Measurements from ENCODE around the gene ZDHHC13.

DNA sequence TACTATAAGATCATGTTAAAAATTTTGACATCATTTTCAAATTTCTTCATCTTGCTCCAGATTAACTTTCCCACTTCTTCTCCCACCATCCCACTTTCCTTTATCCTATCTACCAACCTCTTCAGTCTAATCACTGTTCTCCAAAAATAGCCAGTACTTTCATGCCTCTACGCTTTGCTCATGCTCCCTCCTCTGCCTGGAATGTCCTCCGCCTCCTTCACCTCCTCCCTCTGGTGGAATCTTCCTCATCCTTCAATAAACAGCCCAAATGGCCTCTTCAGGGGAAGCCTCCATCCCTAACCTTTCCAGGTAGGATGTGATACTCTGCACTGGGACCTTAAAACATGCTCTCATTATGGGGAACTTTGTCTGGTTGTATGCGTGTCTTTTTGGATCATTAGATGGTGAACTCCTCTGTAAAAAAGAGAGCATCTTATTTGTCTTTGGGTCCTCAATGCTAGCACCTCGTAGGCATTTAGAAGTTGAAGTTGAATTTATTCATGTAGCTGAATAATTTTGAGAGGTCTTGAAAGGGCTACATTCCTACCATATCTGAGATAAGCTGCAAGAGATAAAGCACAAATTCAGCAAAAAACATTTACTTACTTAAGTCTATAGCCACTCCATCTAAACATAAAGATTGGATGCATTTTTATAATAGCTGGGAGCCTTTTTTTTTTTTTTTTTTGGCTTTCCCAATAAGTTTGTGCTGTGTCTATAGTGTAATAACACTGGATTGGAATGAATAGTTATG lies 92.8 kb downstream of the ZDHHC13 start:
- TF ChIP-seq RXRA (IDR thresholded peaks at IDR 0.05): no peak
- TF ChIP-seq ZBTB33 (IDR thresholded peaks at IDR 0.05): no peak
- no peak for TF ChIP-seq CTCF (IDR thresholded peaks at IDR 0.05; ENCODE audit: low read depth, low read length, missing input control)
- no peak for TF ChIP-seq RAD21 (IDR thresholded peaks at IDR 0.05)
- TF ChIP-seq FOXA2 (IDR thresholded peaks at IDR 0.05): no peak
- TF ChIP-seq EGR1 (IDR thresholded peaks at IDR 0.05; ENCODE audit: low read depth in 2 of 2): no peak
- no peak for TF ChIP-seq YY1 (IDR thresholded peaks at IDR 0.05)
- TF ChIP-seq, protein P1, sequence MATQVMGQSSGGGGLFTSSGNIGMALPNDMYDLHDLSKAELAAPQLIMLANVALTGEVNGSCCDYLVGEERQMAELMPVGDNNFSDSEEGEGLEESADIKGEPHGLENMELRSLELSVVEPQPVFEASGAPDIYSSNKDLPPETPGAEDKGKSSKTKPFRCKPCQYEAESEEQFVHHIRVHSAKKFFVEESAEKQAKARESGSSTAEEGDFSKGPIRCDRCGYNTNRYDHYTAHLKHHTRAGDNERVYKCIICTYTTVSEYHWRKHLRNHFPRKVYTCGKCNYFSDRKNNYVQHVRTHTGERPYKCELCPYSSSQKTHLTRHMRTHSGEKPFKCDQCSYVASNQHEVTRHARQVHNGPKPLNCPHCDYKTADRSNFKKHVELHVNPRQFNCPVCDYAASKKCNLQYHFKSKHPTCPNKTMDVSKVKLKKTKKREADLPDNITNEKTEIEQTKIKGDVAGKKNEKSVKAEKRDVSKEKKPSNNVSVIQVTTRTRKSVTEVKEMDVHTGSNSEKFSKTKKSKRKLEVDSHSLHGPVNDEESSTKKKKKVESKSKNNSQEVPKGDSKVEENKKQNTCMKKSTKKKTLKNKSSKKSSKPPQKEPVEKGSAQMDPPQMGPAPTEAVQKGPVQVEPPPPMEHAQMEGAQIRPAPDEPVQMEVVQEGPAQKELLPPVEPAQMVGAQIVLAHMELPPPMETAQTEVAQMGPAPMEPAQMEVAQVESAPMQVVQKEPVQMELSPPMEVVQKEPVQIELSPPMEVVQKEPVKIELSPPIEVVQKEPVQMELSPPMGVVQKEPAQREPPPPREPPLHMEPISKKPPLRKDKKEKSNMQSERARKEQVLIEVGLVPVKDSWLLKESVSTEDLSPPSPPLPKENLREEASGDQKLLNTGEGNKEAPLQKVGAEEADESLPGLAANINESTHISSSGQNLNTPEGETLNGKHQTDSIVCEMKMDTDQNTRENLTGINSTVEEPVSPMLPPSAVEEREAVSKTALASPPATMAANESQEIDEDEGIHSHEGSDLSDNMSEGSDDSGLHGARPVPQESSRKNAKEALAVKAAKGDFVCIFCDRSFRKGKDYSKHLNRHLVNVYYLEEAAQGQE (IDR thresholded peaks at IDR 0.05): no peak
- no peak for TF ChIP-seq JUND (IDR thresholded peaks at IDR 0.05)
- TF ChIP-seq, protein P2, sequence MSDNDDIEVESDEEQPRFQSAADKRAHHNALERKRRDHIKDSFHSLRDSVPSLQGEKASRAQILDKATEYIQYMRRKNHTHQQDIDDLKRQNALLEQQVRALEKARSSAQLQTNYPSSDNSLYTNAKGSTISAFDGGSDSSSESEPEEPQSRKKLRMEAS (IDR thresholded peaks at IDR 0.05): no peak
- no peak for TF ChIP-seq FOXA1 (IDR thresholded peaks at IDR 0.05)
